GM21447 (cell line): ENCODE measurements around the gene TOMM34.
A peak's percentile ranks its signal among the peaks of the same experiment; 100 is the strongest.

Source experiments
- ATAC-seq: cut with Tn5 transposase; IDR thresholded peaks from one replicate; pipeline ENCODE4 v1.9.1; 2021; ENCODE audit not compliant: unreplicated experiment

The TOMM34 gene

GRCh38 chr20:44960103-44960852 lies at the start of gene TOMM34:
Gene TOMM34, minus strand, starts transcription at chr20:44960397. Its CDS starts 64 bp downstream, at chr20:44960333.
- peak; percentile 84 for ATAC-seq

DNA sequence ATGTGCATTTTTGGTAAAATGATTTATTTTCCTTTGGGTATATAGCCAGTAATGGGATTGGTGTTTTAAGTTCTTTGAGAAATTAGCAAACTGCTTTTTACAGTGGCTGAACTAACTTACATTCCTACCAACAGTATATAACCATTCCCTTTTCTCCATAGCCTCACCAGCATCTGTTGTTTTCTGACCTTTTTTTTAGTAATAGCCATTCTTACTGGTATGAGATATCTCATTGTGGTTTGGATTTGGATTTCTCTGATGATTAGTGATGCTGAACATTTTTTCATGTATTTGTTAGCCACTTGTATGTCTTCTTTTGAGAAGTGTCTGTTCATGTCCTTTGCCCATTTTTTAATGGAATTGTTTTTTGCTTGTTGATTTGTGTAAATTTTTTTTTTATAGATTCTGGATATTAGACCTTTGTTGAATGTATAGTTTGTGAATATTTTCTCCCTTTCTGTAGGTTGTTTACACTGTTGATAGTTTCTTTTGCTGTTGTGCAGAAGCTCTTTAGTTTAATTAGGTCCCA lies 48.4 kb upstream of the TOMM34 start:
- no peak for ATAC-seq

DNA sequence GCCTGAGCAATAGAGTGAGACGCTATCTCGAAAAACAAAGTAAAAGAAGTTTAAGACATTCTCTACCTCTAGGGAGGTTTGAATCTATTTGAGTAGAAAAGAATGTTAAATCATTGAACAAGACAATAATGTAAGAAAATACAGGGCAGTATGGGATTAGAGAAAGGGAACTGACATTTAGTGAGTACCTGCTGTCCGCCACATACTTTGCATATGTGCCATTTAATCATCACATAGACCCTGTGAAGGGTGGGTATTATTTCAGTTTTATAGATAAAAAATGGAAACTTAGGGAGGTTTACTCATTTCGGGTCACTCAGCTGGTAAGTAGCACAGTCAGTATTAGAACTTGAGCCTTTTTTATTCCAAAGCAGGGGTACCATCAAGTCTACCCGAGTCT lies 37.5 kb upstream of the TOMM34 start:
- no peak for ATAC-seq

- no peak for ATAC-seq
These were observed 37.0 kb upstream of the TOMM34 start for GRCh38 chr20:44997171-44997570.

DNA sequence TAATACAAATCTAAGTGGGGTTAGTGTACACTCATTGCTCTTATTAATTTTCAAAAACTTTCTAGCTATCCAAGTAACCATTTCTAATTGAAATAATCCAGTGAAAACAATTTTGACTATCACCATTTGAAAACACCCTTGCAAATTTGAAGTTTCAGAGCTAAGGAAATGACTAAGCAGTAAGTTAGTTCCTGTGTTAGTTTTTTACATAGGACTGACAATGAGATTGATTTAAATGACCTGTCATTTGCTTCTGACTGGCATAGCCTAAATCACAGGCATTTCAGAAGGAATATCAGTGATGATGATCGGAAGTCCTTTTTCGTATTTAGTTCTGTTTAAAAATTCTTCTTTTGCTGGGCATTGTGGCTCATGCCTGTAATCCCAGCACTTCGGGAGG lies 33.1 kb upstream of the TOMM34 start:
- no peak for ATAC-seq

- ATAC-seq, result no peak
These were observed 30.8 kb upstream of the TOMM34 start for GRCh38 chr20:44990957-44991356.

- ATAC-seq, result no peak
These were observed 30.2 kb upstream of the TOMM34 start for GRCh38 chr20:44990425-44990824.

DNA sequence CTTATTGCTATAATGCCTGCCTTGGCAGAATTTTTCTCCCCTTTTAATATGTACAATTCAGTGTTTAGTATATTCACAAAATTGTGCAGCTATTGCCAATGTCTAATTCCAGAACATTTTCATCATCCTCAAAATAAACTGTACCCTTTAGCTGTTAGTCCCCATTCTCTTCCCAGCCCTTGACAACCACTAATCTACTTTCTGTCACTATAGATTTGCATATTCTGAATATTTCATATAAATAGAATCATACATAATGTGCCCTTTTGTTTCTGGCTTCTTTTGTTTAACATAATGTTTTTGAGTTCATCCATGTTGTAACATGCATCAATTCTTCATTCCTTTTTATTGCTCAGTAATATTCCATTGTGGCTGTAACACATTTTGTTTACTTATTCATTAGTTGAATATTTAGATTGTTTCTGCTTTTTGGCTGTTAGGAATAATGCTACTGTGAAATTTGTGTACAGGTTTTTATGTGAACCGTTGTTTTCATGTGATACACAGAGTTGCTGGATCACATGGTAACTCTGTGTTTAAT lies 28.5 kb upstream of the TOMM34 start:
- ATAC-seq, result no peak

DNA sequence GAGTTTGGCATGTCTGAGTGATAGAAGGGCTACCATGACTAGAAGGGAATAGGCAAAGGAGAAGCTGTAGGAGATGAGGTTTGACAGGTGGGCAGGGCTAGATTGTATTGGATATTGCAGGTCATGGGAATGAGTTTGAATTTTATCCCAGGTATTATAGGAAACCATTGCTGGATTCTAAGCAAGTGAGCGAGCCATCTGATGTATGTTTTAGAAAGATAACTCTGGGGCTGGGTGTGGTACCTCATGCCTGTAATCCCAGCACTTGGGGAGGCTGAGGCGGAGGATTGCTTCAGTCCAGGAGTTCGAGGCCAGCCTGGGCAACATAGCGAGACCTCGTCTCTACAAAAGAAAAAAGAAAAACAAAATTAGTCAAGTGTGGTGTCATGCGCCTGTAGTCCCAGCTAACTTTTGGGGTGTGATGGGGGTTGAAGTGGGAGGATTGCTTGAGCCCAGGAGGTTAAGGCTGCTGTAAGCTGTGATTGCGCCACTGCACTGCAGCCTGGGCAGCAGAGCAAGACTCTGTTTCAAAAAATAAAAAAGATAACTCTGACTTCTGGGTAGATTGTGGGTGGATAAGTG lies 23.0 kb upstream of the TOMM34 start:
- no peak for ATAC-seq

DNA sequence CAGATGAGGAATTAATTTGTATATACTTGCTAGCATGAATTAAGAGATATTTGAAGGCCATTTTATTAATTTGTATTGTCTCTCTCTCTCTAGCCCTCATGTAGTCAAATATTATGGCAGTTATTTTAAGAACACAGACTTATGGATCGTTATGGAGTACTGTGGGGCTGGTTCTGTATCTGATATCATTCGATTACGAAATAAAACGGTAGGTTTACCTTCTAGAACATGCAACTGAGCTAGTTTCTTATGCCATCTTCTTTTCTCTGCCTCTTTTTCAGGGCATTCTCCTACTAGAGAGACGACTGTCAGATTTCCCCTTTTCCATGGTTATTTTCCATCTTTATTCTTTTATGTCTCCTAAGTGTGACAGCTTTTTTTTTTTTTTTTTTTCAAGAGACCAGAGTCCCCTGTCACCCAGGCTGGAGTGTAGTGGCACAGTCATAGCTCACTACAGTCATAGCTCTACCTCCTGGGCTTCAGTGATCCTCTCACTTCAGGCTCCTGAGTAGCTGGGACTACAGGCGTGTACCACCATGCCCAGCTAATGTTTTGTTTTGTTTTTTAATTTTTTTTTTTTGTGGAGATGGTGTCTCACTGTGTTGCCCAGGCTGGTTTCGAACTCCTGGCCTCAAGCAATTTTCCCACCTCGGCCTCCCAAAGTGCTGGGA lies 21.7 kb upstream of the TOMM34 start:
- ATAC-seq, result no peak

DNA sequence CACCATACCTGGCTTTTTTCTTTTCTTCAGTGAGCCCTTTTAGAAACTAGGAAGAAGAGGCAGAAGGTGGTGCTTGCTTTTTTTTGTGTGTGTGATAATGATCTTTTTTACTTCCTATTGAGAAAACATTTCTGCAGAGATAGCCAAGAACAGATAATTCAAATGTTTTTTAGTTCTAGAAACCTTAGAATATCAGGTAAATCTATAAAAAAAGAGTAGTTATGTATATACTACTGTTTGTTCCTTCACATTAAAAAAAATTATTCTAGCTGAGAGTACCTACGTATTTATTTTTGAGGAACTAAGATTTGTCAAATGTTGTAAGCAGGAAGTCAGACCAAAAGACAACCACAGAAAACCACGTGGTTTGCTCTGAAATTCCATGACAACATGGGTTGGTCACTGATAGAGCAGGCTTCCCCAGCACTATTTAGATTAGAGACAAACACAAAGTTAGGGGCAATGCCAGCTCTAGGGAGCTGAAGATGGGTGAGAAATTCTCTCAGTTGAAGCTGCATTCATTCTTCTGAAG lies 19.0 kb upstream of the TOMM34 start:
- ATAC-seq, result peak; percentile 82

DNA sequence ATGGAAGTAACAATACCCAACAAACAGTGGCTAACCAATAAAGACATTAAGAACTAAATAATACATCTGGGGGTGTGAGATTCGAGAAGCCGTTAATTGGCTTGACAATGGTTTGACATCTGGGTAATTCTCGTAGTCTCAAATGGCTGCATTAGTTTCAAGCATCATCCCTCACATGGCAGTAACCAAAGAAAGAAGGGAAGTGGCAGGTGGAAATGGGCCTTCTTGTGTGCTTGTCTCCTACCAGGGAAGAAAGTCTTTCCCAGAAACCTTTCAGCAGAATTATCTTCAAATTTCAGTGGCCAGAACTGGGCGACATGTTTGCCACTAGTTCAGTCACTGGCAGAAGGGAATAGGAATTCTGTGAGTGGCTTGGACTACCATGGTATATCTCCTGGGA lies 16.5 kb upstream of the TOMM34 start:
- ATAC-seq, result no peak

DNA sequence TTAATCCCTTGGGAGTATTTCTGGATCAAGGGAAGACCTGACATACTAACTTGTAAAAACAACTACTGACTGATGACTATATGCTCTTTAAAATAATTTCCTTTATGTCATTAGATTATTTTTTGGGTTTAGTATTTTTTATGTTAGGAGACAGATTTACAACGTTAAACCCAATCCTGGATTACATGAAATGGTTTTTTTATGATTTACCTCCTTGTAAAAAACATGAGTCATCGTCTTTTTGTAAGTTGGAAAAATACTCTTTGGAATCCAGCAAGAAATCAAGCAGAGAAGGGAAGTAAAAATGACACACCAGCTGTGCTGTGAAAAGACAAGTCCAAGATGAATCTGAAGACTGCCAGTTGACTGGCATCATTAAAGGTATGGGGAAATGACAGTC lies 12.9 kb upstream of the TOMM34 start:
- ATAC-seq, result no peak

DNA sequence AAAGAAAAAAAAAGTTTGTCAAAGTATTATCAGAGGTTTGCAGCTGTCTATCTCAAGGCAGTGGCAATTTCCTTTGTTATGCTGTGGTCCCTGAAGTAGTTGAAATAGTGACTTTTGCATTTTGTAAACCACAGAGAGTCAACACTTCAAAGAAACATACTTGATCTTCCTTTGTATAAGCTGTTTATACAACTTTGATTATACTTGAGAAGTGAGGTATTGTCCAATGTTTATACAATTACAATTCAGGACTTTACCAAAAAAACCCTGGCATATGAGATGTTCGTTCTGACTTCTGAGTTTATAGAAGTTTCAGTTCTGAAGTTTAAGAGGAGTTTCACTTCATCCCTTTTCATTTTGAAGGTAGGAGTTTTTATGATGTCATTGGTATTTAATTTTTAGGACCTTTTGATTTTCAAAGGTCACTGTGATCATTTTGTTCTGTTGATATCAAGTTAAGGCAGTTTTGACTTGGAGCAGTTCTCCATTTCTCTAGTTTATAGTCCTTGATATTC lies 10.1 kb upstream of the TOMM34 start:
- no peak for ATAC-seq

DNA sequence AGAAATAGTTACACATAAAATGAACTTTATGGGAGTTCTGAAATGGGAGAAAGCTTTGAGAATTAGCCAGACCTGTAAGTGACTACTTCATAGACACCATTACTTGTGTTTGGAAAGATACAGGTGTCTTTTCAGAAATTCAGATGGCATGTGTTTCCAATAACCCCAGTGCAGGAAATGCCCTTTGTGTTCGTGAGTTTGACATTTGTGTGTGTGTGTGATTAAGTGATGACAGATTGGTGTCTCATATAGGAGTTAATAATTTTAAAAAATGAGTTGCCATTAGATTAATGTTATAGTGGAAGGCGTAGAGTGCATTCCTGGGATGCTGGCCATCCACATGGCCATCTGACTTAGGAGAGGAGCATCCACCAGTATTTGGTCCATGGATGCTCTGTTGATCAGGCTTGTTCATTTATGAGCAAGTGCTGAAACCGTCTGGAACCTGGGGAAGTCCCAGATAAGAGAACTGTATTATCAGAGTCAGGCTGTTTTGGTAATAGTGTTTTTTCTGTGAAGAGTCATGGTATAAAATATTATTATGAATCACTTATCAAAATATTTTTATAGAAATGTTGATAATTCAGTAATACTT lies 9.2 kb upstream of the TOMM34 start:
- ATAC-seq, result no peak

- ATAC-seq, result peak; percentile 25
These were observed 7.1 kb upstream of the TOMM34 start for GRCh38 chr20:44967207-44967807.

DNA sequence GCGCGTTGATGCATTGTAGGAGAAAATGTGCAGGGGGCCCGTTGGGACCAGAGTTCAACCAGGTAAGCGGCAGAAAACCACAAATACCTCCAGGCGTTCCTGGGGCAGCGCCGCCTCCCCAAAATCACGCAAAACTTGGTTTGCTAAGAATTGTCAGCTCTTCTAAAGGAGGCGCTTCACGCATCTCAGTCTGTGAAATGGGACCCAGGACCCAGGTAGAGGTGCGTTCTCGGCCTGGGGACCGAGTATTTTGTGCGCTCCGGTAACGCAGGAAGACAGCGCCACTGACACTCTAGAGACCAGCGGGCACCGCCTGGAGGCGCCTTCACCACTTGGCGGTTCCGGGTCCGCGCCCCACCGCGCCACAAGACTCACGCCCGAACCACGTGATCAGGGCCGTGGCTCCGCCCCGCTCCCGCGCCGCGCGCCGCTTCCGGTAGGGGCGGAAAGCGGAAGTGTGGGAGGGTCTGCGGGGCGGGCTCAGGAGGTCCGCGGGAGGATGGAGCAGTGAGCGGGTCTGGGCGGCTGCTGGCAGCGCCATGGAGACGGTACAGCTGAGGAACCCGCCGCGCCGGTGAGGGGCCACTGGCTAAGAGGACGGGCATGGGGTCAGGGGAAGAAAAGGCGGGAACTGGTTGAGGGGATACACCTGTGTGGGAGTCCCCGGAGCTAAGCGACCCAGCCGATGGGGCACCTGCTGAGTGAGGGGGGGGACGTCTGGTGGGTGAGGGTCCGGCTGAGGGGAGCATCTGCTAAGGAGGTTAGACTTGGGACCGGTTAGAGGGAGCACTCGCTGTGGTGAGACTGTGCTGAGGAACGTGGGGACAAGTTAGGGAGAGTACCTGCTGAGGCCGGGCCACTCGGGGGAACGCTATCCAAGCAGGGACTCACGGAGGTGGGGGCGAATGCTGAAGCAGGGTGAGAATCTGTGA lies 6.1 kb upstream of the TOMM34 start, which contains the start of gene STK4:
Gene STK4 (plus strand): TSS at position 483 of the 932 bp plus-strand sequence. CDS start 57 bp downstream, at position 540.
- ATAC-seq, result peak; percentile 58

DNA sequence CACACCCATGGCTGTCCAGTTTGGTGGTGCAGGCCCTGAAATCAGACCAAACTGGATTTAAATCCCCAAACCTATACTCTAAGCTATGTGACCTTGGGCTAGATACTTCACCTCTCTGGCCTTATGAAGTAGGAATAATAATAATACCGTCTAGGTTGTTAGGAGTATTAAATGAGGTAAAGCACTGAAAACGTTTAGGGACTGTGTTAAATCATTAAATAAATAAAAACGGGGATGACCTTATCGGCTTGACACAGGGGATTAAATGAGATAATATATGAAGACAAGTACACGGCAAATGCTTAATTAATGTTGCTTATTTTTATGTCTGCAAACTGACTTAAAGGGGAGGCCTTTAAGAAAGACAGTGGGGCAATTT lies 5.4 kb upstream of the TOMM34 start:
- ATAC-seq, result no peak
